GM12878 (cell line): ENCODE data around the gene CEP295NL. TPM values are rescaled to one million over a fixed set of nuclear protein-coding genes. Genes with fewer than 3 reads are reported as not detected.

Experiments
- ATAC-seq: fragments of 200-7000 bp; cut with Tn5 transposase; 3 replicates; pipeline ENCODE4 v1.9.1; 2020; ENCODE audit warnings: mild to moderate bottlenecking, moderate library complexity
- BruUV-seq: library from RNA; stranded (reverse); fragments of 400-500 nt; replicated peaks from 2 replicates; lab custom pipeline; 2021; lab: Mats Ljungman, UMichigan
- CTCF ChIA-PET: fragments of 300-600 bp; sonication (Branson Sonifier 250); formaldehyde crosslinking; extraction: SDS; loops from one replicate; lab custom pipeline; 2021; ENCODE audit warnings: inconsistent platforms; lab: Yijun Ruan, JAX
- POLR2A ChIA-PET: fragments of 350-600 bp; formaldehyde crosslinking; extraction: SDS; loops from one replicate; lab custom pipeline; 2021; ENCODE audit warnings: inconsistent platforms; lab: Charles Lee
- RAD21 ChIA-PET: fragments of 300-600 bp; sonication (Branson Sonifier 250); formaldehyde crosslinking; loops from one replicate; lab custom pipeline; 2023; ENCODE audit warnings: antibody characterized with exemption; ENCODE audit not compliant: unreplicated experiment; lab: Charles Lee
- SMC1A ChIA-PET: fragments of 300-600 bp; sonication (Branson Sonifier 250); formaldehyde crosslinking; loops from one replicate; lab custom pipeline; 2023; ENCODE audit not compliant: unreplicated experiment, uncharacterized antibody; lab: Charles Lee
- DNase-seq: peaks from one replicate; pipeline ENCODE4 v3.0.0-alpha.2; 2011; ENCODE audit warnings: low read depth, low spot score
- FAIRE-seq: peaks from 3 replicates; lab custom pipeline; 2011; peaks lifted over from hg19 to GRCh38; lab: Jason Lieb, UNC
- H2AFZ ChIP-seq: 2 replicates; pipeline ENCODE4 v1.6.0; 2011; ENCODE audit warnings: low read depth, low read length, control low read depth; ENCODE audit not compliant: control insufficient read depth
- H3K27ac ChIP-seq: 2 replicates; pipeline ENCODE4 v1.5.1; 2011; ENCODE audit warnings: control low read depth; ENCODE audit not compliant: control insufficient read depth, insufficient read depth
- H3K27me3 ChIP-seq, 2 experiments: replicated peaks in 1 of 2; 2 replicates each; pipeline versions ENCODE4 v1.6.0 to v1.6.1; 2011; ENCODE audit warnings: low read length in 1 of 2; ENCODE audit not compliant: control insufficient read depth in 2 of 2, insufficient read depth in 2 of 2
- H3K36me3 ChIP-seq, 2 experiments: 2 replicates each; pipeline ENCODE4 v1.5.1; 2011; ENCODE audit warnings: low read length in 1 of 2; ENCODE audit not compliant: control insufficient read depth in 2 of 2, insufficient read depth in 2 of 2
- H3K4me1 ChIP-seq: 2 replicates; pipeline ENCODE4 v1.6.1; 2011; ENCODE audit warnings: mild to moderate bottlenecking, low read length, moderate library complexity, mixed read lengths; ENCODE audit not compliant: control insufficient read depth, insufficient read depth
- H3K4me2 ChIP-seq: 2 replicates; pipeline ENCODE4 v1.6.0; 2011; ENCODE audit warnings: control low read depth; ENCODE audit not compliant: control insufficient read depth, insufficient read depth
- H3K4me3 ChIP-seq: fragments of 200-600 bp; sonication (generic); 2 replicates; pipeline ENCODE4 v1.5.1; 2016
- H3K79me2 ChIP-seq: 2 replicates; pipeline ENCODE4 v1.6.0; 2011; ENCODE audit warnings: low read length; ENCODE audit not compliant: control insufficient read depth, insufficient read depth
- H3K9ac ChIP-seq: 2 replicates; pipeline ENCODE4 v1.8.0; 2011; ENCODE audit warnings: low read length, control low read depth, mixed read lengths; ENCODE audit not compliant: control insufficient read depth, insufficient read depth
- H3K9me3 ChIP-seq: replicated peaks from 3 replicates; pipeline ENCODE4 v1.5.1; 2011; ENCODE audit warnings: mild to moderate bottlenecking, low read length; ENCODE audit not compliant: control insufficient read depth, insufficient read depth
- H4K20me1 ChIP-seq: 2 replicates; pipeline ENCODE4 v1.6.0; 2011; ENCODE audit not compliant: control insufficient read depth, insufficient read depth
- BCLAF1 ChIP-seq: fragments of 450-650 bp; IDR thresholded peaks from 2 replicates; pipeline ENCODE4 v1.6.1; 2017; ENCODE audit warnings: antibody characterized with exemption, mild to moderate bottlenecking, moderate library complexity
- EZH2 ChIP-seq: IDR thresholded peaks from 2 replicates; pipeline ENCODE4 v1.6.1; 2012; ENCODE audit warnings: low read depth, mild to moderate bottlenecking, control low read depth, inconsistent platforms, low read length, borderline replicate concordance; ENCODE audit not compliant: control insufficient read depth
- JUNB ChIP-seq: IDR thresholded peaks from 2 replicates; pipeline ENCODE4 v1.6.1; 2016; ENCODE audit warnings: antibody characterized with exemption, mild to moderate bottlenecking
- MYC ChIP-seq: IDR thresholded peaks from 2 replicates; pipeline ENCODE4 v1.6.1; 2011; ENCODE audit warnings: mild to moderate bottlenecking, low read length, moderate library complexity, inconsistent platforms; ENCODE audit not compliant: insufficient read depth, insufficient replicate concordance, insufficient read length, severe bottlenecking
- NR2F1 ChIP-seq: fragments of 450-650 bp; conservative IDR thresholded peaks from 2 replicates; pipeline ENCODE4 v1.6.1; 2017; ENCODE audit warnings: mild to moderate bottlenecking
- RB1 ChIP-seq: fragments of 450-650 bp; formaldehyde crosslinking; IDR thresholded peaks from 2 replicates; pipeline ENCODE4 v1.6.1; 2017; ENCODE audit warnings: mild to moderate bottlenecking, borderline replicate concordance
- RUNX3 ChIP-seq: IDR thresholded peaks from 2 replicates; pipeline ENCODE4 v1.6.1; 2012; ENCODE audit warnings: low read length, inconsistent platforms
- SKIL ChIP-seq: fragments of 450-650 bp; IDR thresholded peaks from 2 replicates; pipeline ENCODE4 v1.6.1; 2017; ENCODE audit warnings: mild to moderate bottlenecking, low read depth, inconsistent platforms; ENCODE audit not compliant: poor library complexity, severe bottlenecking
- ZBTB33 ChIP-seq: fragments of 450-650 bp; IDR thresholded peaks from 2 replicates; pipeline ENCODE4 v1.6.1; 2017; ENCODE audit warnings: mild to moderate bottlenecking
- WGBS: methylation state at CpG from one replicate; pipeline ENCODE4 v1.1.6; 2016; ENCODE audit warnings: low lambda C conversion rate; ENCODE audit not compliant: insufficient replicate concordance, insufficient coverage; ENCODE audit errors: missing lambda C conversion rate; 5-methylcytosine and 5-hydroxymethylcytosine counted together
- in situ Hi-C: fragments of 300-500 bp; cut with MboI; formaldehyde crosslinking; loops from 9 replicates; pipeline ENCODE4 v1.14.3; 2018; ENCODE audit warnings: mixed read lengths
- intact Hi-C: fragments of 100-400 bp; cut with micrococcal nuclease; formaldehyde crosslinking; loops from one replicate; pipeline ENCODE4 v1.14.2; 2022; ENCODE audit not compliant: unreplicated experiment
- polyA plus RNA-seq, 11 experiments: library from polyadenylated mRNA; depleted of rRNA in 4 of 11; unstranded in 6 of 11; stranded (reverse) in 5 of 11; fragments of >200 nt; fragmentation: Nextera tagmentation in 4 of 11; fragmentation: Illumina TruSeq in 1 of 11; extraction: Ambion mirVana in 4 of 11; extraction: Trizol in 1 of 11; gene quantifications; 1 replicate in 1 of 11; 2 replicates in 10 of 11; pipeline versions ENCODE4 v1.2.1 to v1.2.3, GENCODE V29; 2011 to 2016; ENCODE audit warnings: inconsistent platforms in 2 of 11, missing spikeins in 2 of 11, low read depth in 1 of 11
- total RNA-seq, 4 experiments: library from RNA; depleted of rRNA in 3 of 4; stranded (reverse); fragments of >200 nt in 3 of 4; fragmentation: Illumina TruSeq in 1 of 4; extraction: Trizol in 1 of 4; gene quantifications; 2 replicates each; pipeline versions ENCODE4 v1.2.1 to v1.2.3, GENCODE V29; 2013 to 2021

Gene CEP295NL
- total and polyA plus RNA-seq, 10 of the 15 experiments (the other 5 are each of a cell fraction or from before 2014, with no cell fraction given): not detected

- Histone ChIP-seq H3K4me3 (no peak overlapping the region), H4K20me1 (no peaks in the 10 kb centered on the region), H3K27ac (no peak overlapping the region), H3K4me2 (no peak overlapping the region), H3K36me3 (no peaks in the 10 kb centered on the region), H3K79me2 (no peaks in the 10 kb centered on the region), H3K9ac (no peak overlapping the region), H3K4me1 (no peaks in the 10 kb centered on the region), H2AFZ (no peak overlapping the region), H3K27me3 (no peaks in the 10 kb centered on the region), H3K9me3 (no peaks in the 10 kb centered on the region)
- no peak for FAIRE-seq
- WGBS: 47% methylated on average over 6 of the region's 6 CpGs
- CTCF ChIA-PET: no interaction called here
- in situ Hi-C loops: no loop called here
- POLR2A ChIA-PET: no interaction called here
- SMC1A ChIA-PET: no interaction called here
- TF ChIP-seq EZH2 (no peak), RUNX3 (no peak), JUNB (no peak), RB1 (no peak), NR2F1 (no peak), SKIL (no peak), BCLAF1 (no peak), MYC (no peak), ZBTB33 (no peak)
- no TSS peak for BruUV-seq
- DNase-seq: no peak
- intact Hi-C loops: no loop called here
- RAD21 ChIA-PET: no interaction called here
- no peak for ATAC-seq
These were observed 30.5 kb downstream of the CEP295NL start for GRCh38 chr17:78872486-78872885.
